ENCODE results near the gene HLTF.

Gene HLTF

DNA sequence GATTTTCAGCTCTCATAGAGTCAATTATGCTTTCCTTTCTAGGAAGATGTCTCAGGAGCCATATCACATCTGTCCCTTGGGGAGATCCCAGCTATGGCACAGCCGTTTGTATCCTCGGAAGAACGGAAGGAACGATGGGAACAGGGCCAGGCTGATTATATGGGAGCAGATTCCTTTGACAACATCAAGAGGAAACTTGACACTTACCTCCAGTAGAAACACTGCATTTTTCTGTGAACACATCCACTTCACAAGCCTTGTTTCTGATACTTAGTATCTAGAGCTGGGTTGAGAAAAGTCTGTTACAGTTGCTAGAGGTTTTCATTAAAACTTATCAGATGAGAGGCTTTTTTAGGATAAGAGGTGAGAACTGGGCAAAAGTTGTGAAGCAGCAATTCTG is 59.6 kb downstream of the HLTF start:
- DNase-seq (ENCODE audit: extremely low spot score) = no peak
- CTCF ChIA-PET = interaction anchor here (1.0 to 1.5 kb wide), 2 partner anchors 17 to 28 kb away, joined by 3 read pairs; no protein-coding TSS in a partner anchor
- no peak for TF ChIP-seq CTCF (IDR thresholded peaks at IDR 0.05; ENCODE audit: control extremely low read depth, extremely low read depth, low read depth, missing control alignments)
- POLR2A ChIA-PET = no interaction called here

GRCh38 chr3:149023951-149024350 is 62.4 kb downstream of the HLTF start:
- POLR2A ChIA-PET = no interaction called here
- TF ChIP-seq CTCF (IDR thresholded peaks at IDR 0.05; ENCODE audit: control extremely low read depth, extremely low read depth, low read depth, missing control alignments) = no peak
- DNase-seq (ENCODE audit: extremely low spot score) = no peak
- CTCF ChIA-PET = no interaction called here

- DNase-seq (ENCODE audit: extremely low spot score) = no peak
- no peak for TF ChIP-seq CTCF (IDR thresholded peaks at IDR 0.05; ENCODE audit: control extremely low read depth, extremely low read depth, low read depth, missing control alignments)
- CTCF ChIA-PET = interaction anchor here (1.2 to 1.9 kb wide), 3 partner anchors 10 to 459 kb away, joined by 3 to 5 read pairs (median 3); no protein-coding TSS in a partner anchor
- POLR2A ChIA-PET = no interaction called here
Measured at GRCh38 chr3:149021830-149022229, 64.5 kb downstream of the HLTF start.

DNA sequence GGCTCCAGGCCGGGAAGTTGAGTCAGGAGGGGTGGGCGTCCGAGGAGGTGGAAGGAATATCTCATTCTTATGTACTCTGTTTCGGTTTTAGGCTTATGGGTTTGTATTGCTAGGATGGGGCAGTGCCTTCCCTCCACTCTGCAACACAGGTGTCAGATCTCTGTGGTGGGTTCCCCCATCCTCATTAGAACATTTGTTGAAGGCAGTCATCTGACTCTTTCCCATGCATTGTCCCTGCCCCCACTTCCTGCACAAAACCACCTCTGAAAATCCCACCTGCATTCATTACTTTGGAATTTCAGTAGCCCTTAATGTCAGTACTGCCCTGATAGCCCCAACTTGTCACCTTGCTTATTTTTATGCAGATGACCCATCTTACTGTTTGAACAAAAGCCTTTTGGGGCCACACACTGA is 65.5 kb downstream of the HLTF start:
- ChIA-PET POLR2A (no interaction called here), CTCF (interaction anchor here (1.0 to 2.7 kb wide), 4 partner anchors 8 to 22 kb away, joined by 3 to 10 read pairs (median 4); no protein-coding TSS in a partner anchor)
- DNase-seq (ENCODE audit: extremely low spot score) = no peak
- TF ChIP-seq CTCF (IDR thresholded peaks at IDR 0.05; ENCODE audit: control extremely low read depth, extremely low read depth, low read depth, missing control alignments) = no peak

DNA sequence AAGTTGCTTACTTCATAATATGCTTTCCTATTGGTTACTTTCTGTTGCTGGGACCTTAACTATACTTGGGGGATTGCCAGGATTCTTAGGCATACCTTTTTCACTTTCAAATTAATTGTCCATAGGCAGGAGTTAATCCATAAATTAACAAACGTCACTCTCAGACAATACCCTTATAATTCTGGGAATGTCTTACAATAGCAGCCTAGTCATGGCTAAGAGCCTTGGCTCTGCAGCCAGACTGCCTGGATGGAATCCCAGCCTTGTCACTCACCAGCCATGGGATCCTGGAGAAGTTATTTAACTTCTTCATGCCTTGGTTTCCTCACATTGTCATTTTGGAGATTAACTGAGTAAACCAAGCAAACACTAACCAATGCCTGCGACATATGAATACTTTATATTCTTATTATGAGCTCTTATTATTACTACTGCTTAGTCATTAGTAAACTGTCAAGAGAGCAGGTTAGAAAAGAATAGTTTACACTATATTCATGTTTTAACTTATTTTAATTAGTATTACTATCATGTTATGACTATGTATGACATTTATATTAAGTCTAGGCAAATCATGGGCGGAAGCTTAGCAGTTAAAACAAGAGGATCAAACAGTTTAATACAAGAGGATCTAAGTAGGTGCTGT is 66.0 kb downstream of the HLTF start:
- CTCF ChIA-PET = interaction anchor here (0.6 to 2.7 kb wide), 3 partner anchors 8 to 31 kb away, joined by 3 to 10 read pairs (median 3); no protein-coding TSS in a partner anchor
- no peak for TF ChIP-seq CTCF (IDR thresholded peaks at IDR 0.05; ENCODE audit: control extremely low read depth, extremely low read depth, low read depth, missing control alignments)
- POLR2A ChIA-PET = no interaction called here

DNA sequence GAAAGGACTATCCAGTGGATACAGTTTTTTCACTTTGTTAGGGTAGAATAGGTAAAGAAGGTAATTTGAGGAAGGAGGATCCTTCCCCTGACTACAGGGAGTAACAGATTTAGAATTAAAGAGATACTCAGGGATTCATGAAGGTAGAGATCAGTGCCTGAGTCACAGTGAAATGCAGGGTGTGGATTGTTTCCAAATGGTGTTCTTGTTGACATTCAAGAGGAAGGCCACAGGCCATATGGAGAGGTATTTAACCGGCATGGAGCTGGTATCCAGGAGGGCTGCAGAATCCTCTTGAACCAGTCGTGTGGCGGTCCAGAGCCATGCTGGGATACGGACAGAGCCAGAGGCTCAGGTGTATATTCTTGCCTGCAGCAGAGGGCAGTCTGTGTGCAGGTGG is 66.8 kb downstream of the HLTF start:
- no peak for TF ChIP-seq CTCF (IDR thresholded peaks at IDR 0.05; ENCODE audit: control extremely low read depth, extremely low read depth, low read depth, missing control alignments)
- POLR2A ChIA-PET = no interaction called here
- CTCF ChIA-PET = interaction anchor here (0.6 to 2.7 kb wide), 2 partner anchors 9 to 30 kb away, joined by 3 to 10 read pairs; no protein-coding TSS in a partner anchor
- no peak for DNase-seq (ENCODE audit: extremely low spot score)

More for the DNA sequence above, 66.0 kb downstream of the HLTF start:
- no peak for DNase-seq (ENCODE audit: extremely low spot score)
